K562 (cell line): Measurements from ENCODE around the gene GDF15. TPM values are rescaled to one million over a fixed set of nuclear protein-coding genes. Genes with fewer than 3 reads are reported as not detected.

ENCODE experiments used
- ATAC-seq: fragments of 200-7000 bp; cut with Tn5 transposase; 3 replicates; pipeline ENCODE4 v1.9.1; 2020; ENCODE audit warnings: moderate library complexity
- BruUV-seq: library from RNA; stranded (reverse); fragments of 400-500 nt; replicated peaks from 2 replicates; lab custom pipeline; 2021; lab: Mats Ljungman, UMichigan
- CTCF ChIA-PET: fragments of 300-600 bp; formaldehyde crosslinking; extraction: SDS; loops from one replicate; lab custom pipeline; 2021; ENCODE audit warnings: low intra/inter-chr PET ratio; lab: Yijun Ruan, JAX
- POLR2A ChIA-PET: fragments of 300-600, 350-650 bp; sonication (Branson Sonifier 250); formaldehyde crosslinking; extraction: SDS; loops from one replicate; lab custom pipeline; 2021; ENCODE audit warnings: antibody characterized with exemption, inconsistent platforms; lab: Yijun Ruan, JAX
- DNase-seq, 4 experiments: peaks; one replicate each; pipeline versions ENCODE4 v3.0.0 to v3.0.0-alpha.2; 2011 to 2018; ENCODE audit warnings: low spot score in 3 of 4, mixed read lengths in 3 of 4; ENCODE audit errors: extremely low read depth in 1 of 4
- FAIRE-seq: peaks from 2 replicates; lab custom pipeline; 2011; peaks lifted over from hg19 to GRCh38; lab: Jason Lieb, UNC
- H2AFZ ChIP-seq: 2 replicates; pipeline ENCODE4 v1.6.0; 2011; ENCODE audit warnings: low read depth, low read length, control low read depth, inconsistent platforms
- H3K27ac ChIP-seq: fragments of 200-600 bp; 3 replicates; pipeline ENCODE4 v1.8.0; 2011; ENCODE audit warnings: low read depth, mild to moderate bottlenecking, control low read depth, inconsistent platforms, low read length, moderate library complexity, mixed read lengths; ENCODE audit errors: extremely low read depth
- H3K27me3 ChIP-seq, 2 experiments: fragments of 300-600 bp in 1 of 2; 2 replicates in 1 of 2; 3 replicates in 1 of 2; pipeline versions ENCODE4 v1.6.0 to v1.8.0; 2011; ENCODE audit warnings: inconsistent platforms in 2 of 2, low read length in 2 of 2, mild to moderate bottlenecking in 1 of 2, mixed read lengths in 1 of 2, moderate library complexity in 1 of 2; ENCODE audit not compliant: control insufficient read depth in 2 of 2, insufficient read depth in 2 of 2
- H3K36me3 ChIP-seq: fragments of 300-600 bp; 3 replicates; pipeline ENCODE4 v1.8.0; 2011; ENCODE audit warnings: mild to moderate bottlenecking, low read length, inconsistent platforms; ENCODE audit not compliant: control insufficient read depth, insufficient read depth
- H3K4me1 ChIP-seq, 2 experiments: fragments of 200-600 bp in 1 of 2; replicated peaks in 1 of 2; 2 replicates in 1 of 2; 3 replicates in 1 of 2; pipeline versions ENCODE4 v1.5.1 to v1.8.0; 2011; ENCODE audit warnings: inconsistent platforms in 2 of 2, low read length in 2 of 2, mild to moderate bottlenecking in 1 of 2, mixed read lengths in 1 of 2, moderate library complexity in 1 of 2; ENCODE audit not compliant: control insufficient read depth in 2 of 2, insufficient read depth in 2 of 2
- H3K4me2 ChIP-seq: 2 replicates; pipeline ENCODE4 v1.6.1; 2011; ENCODE audit warnings: low read length, control low read depth, inconsistent platforms, mixed read lengths; ENCODE audit not compliant: insufficient read depth
- H3K4me3 ChIP-seq: fragments of 200-600 bp; sonication (generic), shearing (Covaris generic); 2 replicates; pipeline ENCODE4 v1.5.1; 2016; ENCODE audit warnings: control low read depth, inconsistent platforms
- H3K79me2 ChIP-seq: fragments of 200-600 bp; 3 replicates; pipeline ENCODE4 v1.8.0; 2011; ENCODE audit warnings: low read length, inconsistent platforms; ENCODE audit not compliant: control insufficient read depth, insufficient read depth
- H3K9ac ChIP-seq, 2 experiments: 2 replicates each; pipeline versions ENCODE4 v1.6.0 to v1.6.1; 2011; ENCODE audit warnings: low read depth in 2 of 2, low read length in 2 of 2, control low read depth in 1 of 2, inconsistent platforms in 1 of 2, mild to moderate bottlenecking in 1 of 2, mixed read lengths in 1 of 2; ENCODE audit not compliant: insufficient read depth in 1 of 2
- H3K9me1 ChIP-seq: one replicate; pipeline ENCODE4 v1.6.0; 2011; ENCODE audit warnings: inconsistent platforms, mild to moderate bottlenecking, low read length, moderate library complexity; ENCODE audit not compliant: control insufficient read depth, insufficient read depth
- H3K9me3 ChIP-seq: replicated peaks from 2 replicates; pipeline ENCODE4 v1.5.1; 2011; ENCODE audit warnings: low read depth, low read length, inconsistent platforms; ENCODE audit not compliant: control insufficient read depth, insufficient read depth
- H4K20me1 ChIP-seq: replicated peaks from 2 replicates; pipeline ENCODE4 v1.6.1; 2011; ENCODE audit warnings: low read length, inconsistent platforms, mixed read lengths; ENCODE audit not compliant: control insufficient read depth, insufficient read depth
- E2F1 ChIP-seq: sonication (generic); formaldehyde crosslinking; IDR thresholded peaks from 2 replicates; pipeline ENCODE4 v1.8.1; 2023; ENCODE audit warnings: mild to moderate bottlenecking, missing genetic modification reagents, moderate library complexity
- EGR1 ChIP-seq: fragments of 450-650 bp; conservative IDR thresholded peaks from 2 replicates; pipeline ENCODE4 v1.6.1; 2017; ENCODE audit warnings: mild to moderate bottlenecking
- ETS1 ChIP-seq: conservative IDR thresholded peaks from 2 replicates; pipeline ENCODE4 v1.6.1; 2011; ENCODE audit warnings: low read depth, mild to moderate bottlenecking, low read length; ENCODE audit not compliant: control insufficient read depth
- EZH2 ChIP-seq: IDR thresholded peaks from 2 replicates; pipeline ENCODE4 v1.6.1; 2012; ENCODE audit warnings: low read depth, mild to moderate bottlenecking, inconsistent platforms, low read length, borderline replicate concordance
- MAX ChIP-seq: sonication (generic); formaldehyde crosslinking; IDR thresholded peaks from 2 replicates; pipeline ENCODE4 v1.9.0; 2022; ENCODE audit warnings: mild to moderate bottlenecking, missing genetic modification reagents
- MEF2A ChIP-seq: IDR thresholded peaks from 2 replicates; pipeline ENCODE4 v1.6.1; 2011; ENCODE audit warnings: low read depth, mild to moderate bottlenecking, low read length, moderate library complexity; ENCODE audit not compliant: control insufficient read depth
- MLLT1 ChIP-seq, 2 experiments: fragments of 450-650 bp; IDR thresholded peaks; 2 replicates each; pipeline ENCODE4 v1.6.1; 2016
- RBM22 ChIP-seq: fragments of 200-400 bp; formaldehyde crosslinking; IDR thresholded peaks from 2 replicates; pipeline ENCODE4 v1.6.1; 2018; ENCODE audit warnings: low read length, low read depth; ENCODE audit not compliant: poor library complexity, severe bottlenecking
- RBM25 ChIP-seq: fragments of 200-400 bp; formaldehyde crosslinking; IDR thresholded peaks from 2 replicates; pipeline ENCODE4 v1.6.1; 2018; ENCODE audit warnings: low read length, low read depth, moderate library complexity; ENCODE audit not compliant: severe bottlenecking
- USF2 ChIP-seq: sonication (generic); formaldehyde crosslinking; IDR thresholded peaks from 2 replicates; pipeline ENCODE4 v1.5.0; 2020; ENCODE audit warnings: missing genetic modification reagents
- VEZF1 ChIP-seq: fragments of 200-800 bp; sonication (Bioruptor generic); IDR thresholded peaks from 2 replicates; pipeline ENCODE4 v1.6.1; 2017; ENCODE audit warnings: missing genetic modification characterization, missing compliant biosample characterization
- WGBS: fragments of 100-300 bp; shearing (Covaris generic); methylation state at CpG from one replicate; pipeline ENCODE4 v1.1.6; 2016; ENCODE audit warnings: low coverage, mixed read lengths; ENCODE audit not compliant: insufficient coverage; ENCODE audit errors: missing lambda C conversion rate; 5-methylcytosine and 5-hydroxymethylcytosine counted together
- in situ Hi-C: fragments of 300-500 bp; cut with MboI; formaldehyde crosslinking; loops from 4 replicates; pipeline ENCODE4 v1.15.0; 2018; ENCODE audit warnings: inconsistent platforms, mixed read lengths
- intact Hi-C: fragments of 100-400 bp; cut with micrococcal nuclease; formaldehyde crosslinking; loops from 2 replicates; pipeline ENCODE4 v1.14.2; 2022
- polyA plus RNA-seq, 8 experiments: library from polyadenylated mRNA; depleted of rRNA in 4 of 8; stranded (reverse) in 5 of 8; unstranded in 3 of 8; fragments of >200 nt; fragmentation: Nextera tagmentation in 2 of 8; fragmentation: Illumina TruSeq in 1 of 8; extraction: Ambion mirVana in 2 of 8; extraction: Trizol in 1 of 8; gene quantifications; 2 replicates each; pipeline versions ENCODE4 v1.2.1 to v1.2.3, GENCODE V29; 2011 to 2014; ENCODE audit warnings: inconsistent platforms in 1 of 8, missing spikeins in 1 of 8
- total RNA-seq, 7 experiments: library from RNA; depleted of rRNA in 6 of 7; stranded (reverse); fragments of >200 nt in 6 of 7; fragmentation: Illumina TruSeq in 2 of 7; extraction: Trizol in 2 of 7; gene quantifications; 2 replicates each; pipeline versions ENCODE4 v1.2.1 to v1.2.3, GENCODE V29; 2011 to 2021; ENCODE audit warnings: low replicate concordance in 1 of 7

GDF15 gene
- total and polyA plus RNA-seq, 9 of the 15 experiments (the other 6 are each of a cell fraction or from before 2014, with no cell fraction given) = 2.3 to 82.4 (median 12.5) TPM

- Histone ChIP-seq H3K36me3 (peaks cover 84% of the 10 kb centered on the region), H3K27ac (peak overlapping the region; percentile 67; the same call in 1 of the 3 replicates), H4K20me1 (peaks cover 12% of the 10 kb centered on the region; the same call in 1 of the 2 replicates), H3K4me2 (0 out of 2 replicates have a peak overlapping the region, but pooled peaks have one; percentile 46), H3K4me3 (no peak overlapping the region), H3K4me1 (peaks cover 36 to 99% of the 10 kb centered on the region in 2 experiments), H3K9me3 (no peaks in the 10 kb centered on the region), H3K9me1 (no peaks in the 10 kb centered on the region), H3K9ac (peak overlapping the region in 1 of 2 experiments; percentile 92; a peak in 2 of 4 replicates), H3K79me2 (peaks cover 62% of the 10 kb centered on the region), H3K27me3 (no peaks in the 10 kb centered on the region), H2AFZ (no peak overlapping the region)
- ChIA-PET POLR2A (interaction anchor here (0.6 to 1.5 kb wide), 5 partner anchors 9 to 143 kb away, joined by 3 to 6 read pairs (median 3); partner anchors contain the start of gene SSBP4), CTCF (no interaction called here)
- DNase-seq (no peak), FAIRE-seq (no peak), ATAC-seq (no peak)
- in situ Hi-C loops (no loop called here), intact Hi-C loops (no loop called here)
- 79% methylated on average over 19 of the region's 34 CpGs for WGBS
- no TSS peak for BruUV-seq
- TF ChIP-seq USF2 (CRISPR knock-in tag) = no peak
- no peak for TF ChIP-seq EZH2
- TF ChIP-seq RBM25 = no peak
- TF ChIP-seq ETS1 = no peak
- TF ChIP-seq EGR1 = 0 out of 2 replicates have a peak, but pooled peaks have one; percentile 12
- peak; percentile 30; the same call in 1 of the 2 replicates for TF ChIP-seq MAX
- peak; percentile 50 for TF ChIP-seq VEZF1 (CRISPR knock-in tag)
- no peak for TF ChIP-seq E2F1
- TF ChIP-seq RBM22 = peak; percentile 31
- TF ChIP-seq MEF2A = no peak
- TF ChIP-seq MLLT1 (IDR thresholded peaks at IDR 0.05) = no peak
Observed at GRCh38 chr19:18431351-18432197, 45.6 kb downstream of the GDF15 start.
